ENCODE results near the gene GRID2. TPM values are rescaled to one million over a fixed set of nuclear protein-coding genes. Genes with fewer than 3 reads are reported as not detected.
"Not testable (repeated sequence)": the region's sequence is repeated elsewhere in the genome, so short reads cannot be mapped to it uniquely, and the experiment has no call there.

GRID2 gene
- total RNA-seq, 4 donors from 2014 or later, result 0.16 TPM; not detected in 3

DNA sequence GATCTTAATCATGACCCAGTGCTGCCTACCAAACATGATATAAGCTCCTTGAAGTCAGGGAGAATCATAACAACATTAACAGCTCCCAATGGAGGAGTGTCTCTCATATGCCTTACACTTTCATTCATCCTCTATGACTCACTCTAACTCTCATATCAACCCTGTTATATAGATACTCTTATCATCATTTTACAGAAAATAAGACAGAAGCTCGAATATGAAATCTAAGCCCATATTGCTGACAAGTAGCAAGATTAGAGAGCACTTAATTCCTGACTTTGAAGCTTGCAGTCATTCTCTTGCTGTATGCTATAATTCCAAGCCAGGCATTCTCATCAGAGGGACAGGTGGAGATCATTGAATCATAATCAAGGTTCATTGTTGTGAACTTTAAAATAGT, 1048.1 kb downstream of the GRID2 start:
- Histone ChIP-seq H3K4me3 (no peak overlapping the region), H3K4me1 (no peaks in the 10 kb centered on the region), H3K27ac (no peak overlapping the region), H3K27me3 (no peaks in the 10 kb centered on the region), H3K9me3 (no peaks in the 10 kb centered on the region), H3K36me3 (no peaks in the 10 kb centered on the region)
- in situ Hi-C loops (cut with MboI; ENCODE audit: low pct_ligation_motif_present in 1 of 4, low pct_unique_long_range_greater_than_20kb in 1 of 4, low sequenced_read_pairs in 3 of 4), result no loop called here
- WGBS, 2 donors (ENCODE audit: low coverage in 1 of 2), result 44 to 55% methylated on average over 1 of the region's 1 CpG
- TF ChIP-seq EP300 (IDR thresholded peaks at IDR 0.05; ENCODE audit: low read depth), result no peak
- TF ChIP-seq POLR2A (IDR thresholded peaks at IDR 0.05), result no peak
- TF ChIP-seq POLR2AphosphoS5 (IDR thresholded peaks at IDR 0.05), result no peak
- no peak for TF ChIP-seq CTCF (IDR thresholded peaks at IDR 0.05)
- DNase-seq, result no peak
- intact Hi-C loops (cut with DNase I; ENCODE audit: low total_unique reads), result no loop called here

GRCh38 chr4:93355411-93355810, 1051.6 kb downstream of the GRID2 start:
- no peak for TF ChIP-seq POLR2AphosphoS5 (IDR thresholded peaks at IDR 0.05)
- no peak for TF ChIP-seq POLR2A (IDR thresholded peaks at IDR 0.05)
- TF ChIP-seq CTCF (IDR thresholded peaks at IDR 0.05), result no peak
- no peak for TF ChIP-seq EP300 (IDR thresholded peaks at IDR 0.05; ENCODE audit: low read depth)
- no peak for DNase-seq
- no peaks in the 10 kb centered on the region for H3K36me3 ChIP-seq
- H3K4me3 ChIP-seq, result no peak overlapping the region
- no peaks in the 10 kb centered on the region for H3K4me1 ChIP-seq
- WGBS, 2 donors (ENCODE audit: low coverage in 1 of 2), result 75 to 83% methylated on average over 2 to 4 of the region's 4 CpGs
- H3K9me3 ChIP-seq, result no peaks in the 10 kb centered on the region
- no peak overlapping the region for H3K27ac ChIP-seq
- intact Hi-C loops (cut with DNase I; ENCODE audit: low total_unique reads), result no loop called here
- in situ Hi-C loops (cut with MboI; ENCODE audit: low pct_ligation_motif_present in 1 of 4, low pct_unique_long_range_greater_than_20kb in 1 of 4, low sequenced_read_pairs in 3 of 4), result no loop called here
- no peaks in the 10 kb centered on the region for H3K27me3 ChIP-seq

DNA sequence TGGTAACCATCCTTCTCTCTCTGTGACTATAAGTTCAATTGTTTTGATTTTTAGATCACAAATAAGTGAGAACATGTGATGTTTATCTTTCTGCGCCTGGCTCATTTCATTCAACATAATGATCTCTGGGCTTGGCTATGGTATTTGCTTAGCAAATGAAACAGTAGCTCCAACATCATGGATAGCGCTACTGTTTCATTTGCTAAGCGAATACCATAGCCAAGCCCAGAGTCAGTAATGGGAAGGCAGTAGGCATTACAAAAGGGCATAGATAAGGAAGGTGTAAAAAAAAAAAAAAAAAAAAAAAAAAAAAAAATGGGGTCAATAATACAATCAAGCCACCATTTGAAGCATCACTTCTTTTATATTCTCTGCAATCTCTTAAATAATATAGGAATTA, 1055.8 kb downstream of the GRID2 start:
- in situ Hi-C loops (cut with MboI; ENCODE audit: low pct_ligation_motif_present in 1 of 4, low pct_unique_long_range_greater_than_20kb in 1 of 4, low sequenced_read_pairs in 3 of 4), result no loop called here
- Histone ChIP-seq H3K36me3 (no peaks in the 10 kb centered on the region), H3K4me1 (no peaks in the 10 kb centered on the region), H3K9me3 (no peaks in the 10 kb centered on the region), H3K27ac (no peak overlapping the region), H3K27me3 (no peaks in the 10 kb centered on the region), H3K4me3 (no peak overlapping the region)
- DNase-seq, result no peak
- WGBS, 2 donors (ENCODE audit: low coverage in 1 of 2), result 57 to 87% methylated on average over 3 of the region's 3 CpGs
- intact Hi-C loops (cut with DNase I; ENCODE audit: low total_unique reads), result no loop called here
- TF ChIP-seq POLR2A (IDR thresholded peaks at IDR 0.05) (no peak), POLR2AphosphoS5 (IDR thresholded peaks at IDR 0.05) (no peak), CTCF (IDR thresholded peaks at IDR 0.05) (no peak), EP300 (IDR thresholded peaks at IDR 0.05; ENCODE audit: low read depth) (no peak)

- 75 to 83% methylated on average over 3 to 9 of the region's 9 CpGs for WGBS, 2 donors (ENCODE audit: low coverage in 1 of 2)
- H3K27me3 ChIP-seq; H3K4me1 ChIP-seq; intact Hi-C loops (cut with DNase I; ENCODE audit: low total_unique reads); in situ Hi-C loops (cut with MboI; ENCODE audit: low pct_ligation_motif_present in 1 of 4, low pct_unique_long_range_greater_than_20kb in 1 of 4, low sequenced_read_pairs in 3 of 4); DNase-seq; H3K36me3 ChIP-seq; H3K9me3 ChIP-seq; H3K27ac ChIP-seq; H3K4me3 ChIP-seq: not testable (repeated sequence)
These were observed 1062.5 kb downstream of the GRID2 start for GRCh38 chr4:93366169-93366755.

DNA sequence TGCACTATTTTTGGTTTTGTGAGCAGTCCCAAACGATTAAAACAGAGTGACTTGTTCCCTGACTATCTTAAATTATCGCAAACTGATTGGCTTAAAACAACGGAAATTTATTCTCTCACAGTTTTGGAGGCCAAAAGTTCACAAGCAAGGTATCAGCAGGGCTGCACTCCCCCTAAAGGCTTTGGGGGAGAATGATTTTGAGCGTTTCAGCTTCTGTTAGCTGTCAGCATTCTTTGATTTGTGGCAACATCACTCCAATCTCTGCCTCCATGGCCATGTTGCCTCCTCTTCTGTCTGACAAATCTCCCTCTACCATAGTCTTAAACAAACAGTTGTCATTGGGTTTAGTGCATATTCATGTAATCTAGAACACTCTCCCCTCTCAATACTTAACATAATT, 1065.2 kb downstream of the GRID2 start:
- in situ Hi-C loops (cut with MboI; ENCODE audit: low pct_ligation_motif_present in 1 of 4, low pct_unique_long_range_greater_than_20kb in 1 of 4, low sequenced_read_pairs in 3 of 4), result no loop called here
- H3K36me3 ChIP-seq, result no peaks in the 10 kb centered on the region
- no peak for DNase-seq
- WGBS, 2 donors (ENCODE audit: low coverage in 1 of 2), result 69 to 74% methylated on average over 4 of the region's 4 CpGs
- H3K9me3 ChIP-seq, result no peaks in the 10 kb centered on the region
- H3K27me3 ChIP-seq, result no peaks in the 10 kb centered on the region
- no peaks in the 10 kb centered on the region for H3K4me1 ChIP-seq
- intact Hi-C loops (cut with DNase I; ENCODE audit: low total_unique reads), result no loop called here
- H3K4me3 ChIP-seq, result no peak overlapping the region
- no peak for TF ChIP-seq CTCF (IDR thresholded peaks at IDR 0.05)
- no peak for TF ChIP-seq POLR2AphosphoS5 (IDR thresholded peaks at IDR 0.05)
- TF ChIP-seq EP300 (IDR thresholded peaks at IDR 0.05; ENCODE audit: low read depth), result no peak
- no peak for TF ChIP-seq POLR2A (IDR thresholded peaks at IDR 0.05)
- no peak overlapping the region for H3K27ac ChIP-seq

Measured in transverse colon (tissue), 4 donors.